BJ (cell line): ENCODE data around the gene POU2F1. TPM values are rescaled to one million over a fixed set of nuclear protein-coding genes. Genes with fewer than 3 reads are reported as not detected.
"Not testable (repeated sequence)": the region's sequence is repeated elsewhere in the genome, so short reads cannot be mapped to it uniquely, and the experiment has no call there.

Experiments used
- CTCF ChIA-PET: fragments of 350-600 bp; formaldehyde crosslinking; extraction: SDS; loops from one replicate; lab custom pipeline; 2021; ENCODE audit warnings: antibody characterized with exemption, inconsistent platforms; lab: Yijun Ruan, JAX
- POLR2A ChIA-PET: fragments of 300-600 bp; sonication (Branson Sonifier 250); formaldehyde crosslinking; extraction: SDS; loops from one replicate; lab custom pipeline; 2021; ENCODE audit warnings: antibody characterized with exemption; lab: Charles Lee
- DNase-seq: peaks from one replicate; pipeline ENCODE4 v3.0.0-alpha.2; 2011; ENCODE audit warnings: low read depth
- H3K27me3 ChIP-seq: 2 replicates; pipeline ENCODE4 v1.6.0; 2011; ENCODE audit warnings: low read length; ENCODE audit not compliant: control insufficient read depth, insufficient read depth
- H3K36me3 ChIP-seq: 2 replicates; pipeline ENCODE4 v1.5.1; 2011; ENCODE audit warnings: low read length; ENCODE audit not compliant: control insufficient read depth, insufficient read depth
- H3K4me3 ChIP-seq: 2 replicates; pipeline ENCODE4 v1.5.1; 2011; ENCODE audit warnings: low read depth, mild to moderate bottlenecking, control low read depth, low read length
- polyA plus RNA-seq: library from polyadenylated mRNA; depleted of rRNA; stranded (reverse); fragments of >200 nt; gene quantifications from 2 replicates; pipeline ENCODE4 v1.2.3, GENCODE V29; 2011
- TF ChIP-seq, protein P1 (sequence below): IDR thresholded peaks from 2 replicates; pipeline ENCODE4 v1.5.1; 2011; ENCODE audit warnings: low read depth, mild to moderate bottlenecking, control low read depth, inconsistent platforms, low read length, moderate library complexity; ENCODE audit not compliant: insufficient read depth

Gene POU2F1
- polyA plus RNA-seq, 1 experiment: 4.6 TPM

- no peaks in the 10 kb centered on the region for H3K36me3 ChIP-seq
- ChIA-PET POLR2A (interaction anchor here (0.6 kb wide), 3 partner anchors 26 to 1974 kb away, joined by 4 to 11 read pairs (median 4); no protein-coding TSS in a partner anchor), CTCF (interaction anchor here (0.6 to 1.7 kb wide), 10 partner anchors 10 to 336 kb away, joined by 3 to 6 read pairs (median 3); no protein-coding TSS in a partner anchor)
- DNase-seq: no peak
- H3K4me3 ChIP-seq: peak overlapping the region; percentile 78
- no peaks in the 10 kb centered on the region for H3K27me3 ChIP-seq
- TF ChIP-seq, protein P1, sequence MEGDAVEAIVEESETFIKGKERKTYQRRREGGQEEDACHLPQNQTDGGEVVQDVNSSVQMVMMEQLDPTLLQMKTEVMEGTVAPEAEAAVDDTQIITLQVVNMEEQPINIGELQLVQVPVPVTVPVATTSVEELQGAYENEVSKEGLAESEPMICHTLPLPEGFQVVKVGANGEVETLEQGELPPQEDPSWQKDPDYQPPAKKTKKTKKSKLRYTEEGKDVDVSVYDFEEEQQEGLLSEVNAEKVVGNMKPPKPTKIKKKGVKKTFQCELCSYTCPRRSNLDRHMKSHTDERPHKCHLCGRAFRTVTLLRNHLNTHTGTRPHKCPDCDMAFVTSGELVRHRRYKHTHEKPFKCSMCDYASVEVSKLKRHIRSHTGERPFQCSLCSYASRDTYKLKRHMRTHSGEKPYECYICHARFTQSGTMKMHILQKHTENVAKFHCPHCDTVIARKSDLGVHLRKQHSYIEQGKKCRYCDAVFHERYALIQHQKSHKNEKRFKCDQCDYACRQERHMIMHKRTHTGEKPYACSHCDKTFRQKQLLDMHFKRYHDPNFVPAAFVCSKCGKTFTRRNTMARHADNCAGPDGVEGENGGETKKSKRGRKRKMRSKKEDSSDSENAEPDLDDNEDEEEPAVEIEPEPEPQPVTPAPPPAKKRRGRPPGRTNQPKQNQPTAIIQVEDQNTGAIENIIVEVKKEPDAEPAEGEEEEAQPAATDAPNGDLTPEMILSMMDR: no peak
These were observed 795 bp upstream of the POU2F1 start for GRCh38 chr1:167219646-167220536.

DNA sequence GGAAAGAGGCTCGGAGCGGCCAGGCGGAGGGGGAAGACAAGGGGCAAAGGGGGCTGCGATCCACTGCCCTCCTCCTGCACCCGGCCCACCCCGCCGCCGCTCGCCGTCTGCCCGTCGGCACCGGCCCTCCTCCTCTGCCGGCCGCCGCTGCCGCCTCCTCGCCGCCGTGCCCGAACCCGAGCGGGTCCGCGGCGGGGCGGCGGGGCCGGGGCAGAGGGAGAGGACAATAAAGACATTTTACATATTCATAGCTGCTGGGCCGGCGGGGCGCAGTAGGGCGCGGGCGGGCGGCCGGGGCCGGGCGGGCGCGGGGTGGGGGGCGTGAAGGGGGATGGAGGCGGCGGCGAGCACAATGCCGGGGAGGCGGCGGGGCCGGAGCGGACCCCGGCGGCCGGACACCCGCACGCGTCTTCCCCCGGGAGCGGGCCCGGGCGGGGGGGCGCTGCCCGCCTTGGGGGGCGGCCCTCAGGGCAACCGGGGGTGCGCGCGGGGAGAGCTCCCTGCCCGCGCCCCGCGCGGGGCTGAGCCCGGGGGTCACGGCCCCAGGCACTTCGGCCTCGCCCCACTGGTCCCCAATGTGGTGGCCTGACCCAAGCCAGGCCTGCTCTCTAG is 546 bp downstream of the POU2F1 start:
- ChIA-PET POLR2A (no interaction called here), CTCF (interaction anchor here (0.5 to 1.4 kb wide), 3 partner anchors 9 to 1422 kb away, joined by 3 to 5 read pairs (median 4); no protein-coding TSS in a partner anchor)
- Histone ChIP-seq H3K36me3 (no peaks in the 10 kb centered on the region), H3K4me3 (peak overlapping the region; percentile 93), H3K27me3 (no peaks in the 10 kb centered on the region)
- DNase-seq: no peak
- TF ChIP-seq, protein P1: no peak

DNA sequence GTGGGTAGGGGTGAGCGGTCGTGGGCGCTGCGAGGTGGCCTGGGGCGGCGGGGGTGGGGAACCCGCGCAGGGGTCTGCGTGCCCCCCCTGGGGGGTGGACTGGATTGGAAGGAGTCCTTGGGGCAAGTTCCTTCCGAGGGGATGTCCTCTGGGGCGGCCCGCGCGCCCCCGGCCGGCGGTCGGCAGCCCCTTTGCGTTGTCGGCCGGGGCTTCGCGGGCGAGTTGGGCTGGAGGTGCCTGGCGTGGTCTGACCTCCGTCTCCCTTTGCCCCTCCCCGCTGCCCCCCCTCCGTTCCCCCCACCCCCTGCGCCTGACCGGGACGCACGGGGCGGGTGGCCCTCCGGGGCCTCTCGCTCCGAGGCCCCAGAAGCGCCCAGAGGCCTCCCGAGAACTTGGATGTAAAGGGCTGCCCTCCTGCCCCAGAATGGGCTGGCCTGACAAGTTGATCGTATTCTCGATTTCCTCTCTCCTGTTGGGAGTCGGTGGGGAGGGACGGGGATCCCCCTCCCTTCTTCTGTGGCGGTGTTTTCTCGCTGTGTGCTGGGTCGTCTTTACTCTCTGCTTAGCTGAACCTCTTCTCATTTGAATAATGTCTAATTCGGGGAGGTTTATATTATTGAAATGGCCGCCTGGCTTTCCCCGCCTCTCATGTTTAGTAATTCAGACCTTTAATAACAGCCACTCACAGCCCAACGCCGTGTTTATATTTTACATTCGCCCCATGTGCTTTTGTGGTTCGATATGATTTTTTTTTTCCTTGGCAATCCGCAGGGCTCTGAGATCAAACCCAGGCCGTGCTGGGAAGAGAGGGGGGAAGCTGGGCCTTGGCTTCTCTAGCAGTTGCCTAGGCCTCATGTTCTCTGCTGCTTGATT is 1.3 kb downstream of the POU2F1 start:
- ChIA-PET POLR2A (interaction anchor here (0.6 kb wide), 1 partner anchor 82 kb away, joined by 3 read pairs; no protein-coding TSS in a partner anchor), CTCF (interaction anchor here (0.5 to 2.0 kb wide), 4 partner anchors 8 to 1422 kb away, joined by 3 to 6 read pairs (median 6); no protein-coding TSS in a partner anchor)
- TF ChIP-seq, protein P1: no peak

GRCh38 chr1:167223144-167224103 is 2.7 kb downstream of the POU2F1 start:
- Histone ChIP-seq H3K27me3 (no peaks in the 10 kb centered on the region), H3K4me3 (no peak overlapping the region), H3K36me3 (no peaks in the 10 kb centered on the region)
- POLR2A ChIA-PET: no interaction called here
- CTCF ChIA-PET: interaction anchor here (1.0 to 2.0 kb wide), 4 partner anchors 9 to 310 kb away, joined by 3 to 6 read pairs (median 5); no protein-coding TSS in a partner anchor
- TF ChIP-seq, protein P1: no peak
- DNase-seq: no peak

More for the DNA sequence above, 1.3 kb downstream of the POU2F1 start:
- no peaks in the 10 kb centered on the region for H3K27me3 ChIP-seq
- DNase-seq: peak; percentile 15
- H3K4me3 ChIP-seq: peak overlapping the region; percentile 93
- no peaks in the 10 kb centered on the region for H3K36me3 ChIP-seq

GRCh38 chr1:167224734-167225235 is 4.1 kb downstream of the POU2F1 start:
- H3K4me3 ChIP-seq, POLR2A ChIA-PET, H3K27me3 ChIP-seq, CTCF ChIA-PET, H3K36me3 ChIP-seq, DNase-seq: not testable (repeated sequence)
